Anterior cingulate cortex (tissue), 58 donors: Measurements from ENCODE around the gene UGT1A8.
"Not testable (repeated sequence)": the region's sequence is repeated elsewhere in the genome, so short reads cannot be mapped to it uniquely, and the experiment has no call there.

ENCODE experiments used
- DNase-seq, 58 donors: peaks; one replicate each; lab custom pipeline; 2025; lab: John Stamatoyannopoulos, UW

Gene UGT1A8

GRCh38 chr2:233711312-233712008 lies 94.0 kb downstream of the UGT1A8 start:
- DNase-seq = peak in 47 of 58 donors; percentile 1 to 74 (median 34)

- DNase-seq = no peak
Measured at GRCh38 chr2:233712611-233713261, 95.3 kb downstream of the UGT1A8 start, which contains the start of gene UGT1A5. TSS of gene UGT1A5 (plus strand) at chr2:233712907. CDS start at chr2:233712992, 85 bp downstream.

- no peak for DNase-seq
Measured at GRCh38 chr2:233713262-233713615, 95.8 kb downstream of the UGT1A8 start.

GRCh38 chr2:233714121-233714520 lies 96.7 kb downstream of the UGT1A8 start:
- no peak for DNase-seq

GRCh38 chr2:233718552-233718951 lies 101.1 kb downstream of the UGT1A8 start, which contains the start of gene UGT1A4:
TSS of gene UGT1A4 (plus strand) at chr2:233718736. CDS start at chr2:233718821, 85 bp downstream.
- no peak for DNase-seq

GRCh38 chr2:233728723-233729301 lies 111.4 kb downstream of the UGT1A8 start, which contains the start of gene UGT1A3:
TSS of gene UGT1A3 (plus strand) at chr2:233729042. CDS start at chr2:233729127, 85 bp downstream.
- no peak for DNase-seq

- DNase-seq = not testable (repeated sequence)
Measured at GRCh38 chr2:233736868-233737653, 119.6 kb downstream of the UGT1A8 start.

- no peak for DNase-seq
Measured at GRCh38 chr2:233740870-233741269, 123.4 kb downstream of the UGT1A8 start.

- no peak for DNase-seq
Measured at GRCh38 chr2:233743464-233744259, 126.2 kb downstream of the UGT1A8 start.

GRCh38 chr2:233745073-233745755 lies 127.8 kb downstream of the UGT1A8 start:
- no peak for DNase-seq

GRCh38 chr2:233745838-233746237 lies 128.4 kb downstream of the UGT1A8 start:
- DNase-seq = not testable (repeated sequence)

GRCh38 chr2:233746475-233747282 lies 129.2 kb downstream of the UGT1A8 start:
- DNase-seq = no peak

GRCh38 chr2:233747283-233747544 lies 129.8 kb downstream of the UGT1A8 start:
- DNase-seq = no peak

GRCh38 chr2:233750689-233751088 lies 133.3 kb downstream of the UGT1A8 start:
- DNase-seq = not testable (repeated sequence)

- not testable (repeated sequence) for DNase-seq
Measured at GRCh38 chr2:233751212-233752009, 134.0 kb downstream of the UGT1A8 start.

- DNase-seq = no peak
Measured at GRCh38 chr2:233754872-233755611, 137.6 kb downstream of the UGT1A8 start.
